Adrenal gland (tissue), 12 donors: Measurements from ENCODE around the gene COL6A1. TPM values are rescaled to one million over a fixed set of nuclear protein-coding genes. Genes with fewer than 3 reads are reported as not detected.
A peak's percentile ranks its signal among the peaks of the same experiment; 100 is the strongest.

ENCODE experiments used
- DNase-seq, 7 donors: peaks; one replicate each; pipeline ENCODE4 v3.0.0-alpha.2; 2019 to 2020
- H3K27ac ChIP-seq, 5 donors: fragments of 200-600 bp; sonication (generic) in 4 of 5; 1 replicate in 3 of 5; 2 replicates in 2 of 5; pipeline versions ENCODE4 v1.5.1 to v1.8.0; 2016 to 2020; ENCODE audit warnings: mild to moderate bottlenecking in 1 of 5
- H3K27me3 ChIP-seq: fragments of 200-600 bp; 2 replicates; pipeline ENCODE4 v1.8.0; 2021
- H3K36me3 ChIP-seq, 2 donors: fragments of 200-600 bp; replicated peaks in 1 of 2; 1 replicate in 1 of 2; 2 replicates in 1 of 2; pipeline versions ENCODE4 v1.5.1 to v1.8.0; 2018 to 2022
- H3K4me1 ChIP-seq, 2 donors: fragments of 200-600 bp; replicated peaks in 1 of 2; 1 replicate in 1 of 2; 2 replicates in 1 of 2; pipeline versions ENCODE4 v1.5.1 to v1.8.0; 2018 to 2021
- H3K4me3 ChIP-seq, 4 donors: fragments of 200-600 bp; sonication (generic) in 3 of 4; one replicate each; pipeline ENCODE4 v1.5.1; 2016 to 2018
- H3K9me3 ChIP-seq, 3 donors: fragments of 200-600 bp; sonication (generic) in 1 of 3; replicated peaks in 1 of 3; 1 replicate in 2 of 3; 2 replicates in 1 of 3; pipeline versions ENCODE4 v1.5.1 to v1.8.0; 2016 to 2021
- CTCF ChIP-seq, 6 experiments: fragments of 450-650 bp in 4 of 6; fragments of 200-600 bp in 2 of 6; sonication (generic) in 1 of 6; IDR thresholded peaks; 1 replicate in 5 of 6; 2 replicates in 1 of 6; pipeline versions ENCODE4 v1.5.1 to v1.8.0; 2016 to 2021; ENCODE audit warnings: antibody characterized with exemption in 6 of 6, mild to moderate bottlenecking in 2 of 6, moderate library complexity in 1 of 6
- POLR2A ChIP-seq, 2 donors: fragments of 450-650 bp; IDR thresholded peaks; one replicate each; pipeline ENCODE4 v1.6.1; 2017; ENCODE audit warnings: antibody characterized with exemption in 2 of 2, mild to moderate bottlenecking in 2 of 2, moderate library complexity in 1 of 2
- WGBS, 4 donors: extraction: QIAGEN DNeasy Blood & Tissue Kit in 2 of 4; methylation state at CpG; one replicate each; pipeline versions ENCODE4 v1.1.5 to v1.1.7; 2013 to 2017; 5-methylcytosine and 5-hydroxymethylcytosine counted together
- intact Hi-C, 2 donors: fragments of 100-400 bp; cut with DNase I; formaldehyde crosslinking; loops; one replicate each; pipeline versions ENCODE4 v1.14.1 to v1.15.0; 2022 to 2023
- polyA plus RNA-seq, 3 donors: library from polyadenylated mRNA; stranded (reverse); fragments of 200-250 nt in 2 of 3; fragments of 350-450 nt in 1 of 3; fragmentation: Illumina TruSeq in 1 of 3; extraction: RNeasy Lipid Tissue Mini Kit (QIAGEN cat#74804) in 1 of 3; gene quantifications; one replicate each; pipeline ENCODE4 v1.2.3, GENCODE V29; 2013 to 2014
- total RNA-seq, 9 donors: library from RNA; depleted of rRNA in 4 of 9; stranded (reverse); fragments of >200 nt in 4 of 9; fragments of 120-200 nt in 1 of 9; fragmentation: NEBNext Ultra II Directional in 1 of 9; extraction: Animal tissue kit (Norgen Biotek cat#: 25700) in 1 of 9; gene quantifications; one replicate each; pipeline versions ENCODE4 v1.1.0 to v1.2.4, GENCODE V29; 2013 to 2023
- donor health status: healthy with polysubstance abuse.
- donor health status: Bipolar disorder and iron deficiency.
- donor health status: DM: yes; HTN: yes; CAD: no.
- donor health status: DM: no; HTN: no; CAD: no.
- donor health status: DM: no; HTN: no; CAD: no.
- donor health status: DM: yes; HTN: yes; CAD: no.

COL6A1 gene
- total and polyA plus RNA-seq, 12 donors, result 22.3 to 490 (median 151) TPM

GRCh38 chr21:46052703-46053651 lies 71.4 kb downstream of the COL6A1 start:
- H3K27ac ChIP-seq, result no peak overlapping the region
- no peaks in the 10 kb centered on the region for H3K27me3 ChIP-seq
- no peaks in the 10 kb centered on the region for H3K36me3 ChIP-seq
- intact Hi-C loops, result no loop called here
- peaks cover 8 to 17% of the 10 kb centered on the region in 2 donors for H3K4me1 ChIP-seq
- H3K9me3 ChIP-seq, result no peaks in the 10 kb centered on the region
- WGBS, 4 donors, result 69 to 84% (median 78%) methylated on average over 27 to 31 of the region's 31 CpGs
- no peak for TF ChIP-seq POLR2A (IDR thresholded peaks at IDR 0.05)
- TF ChIP-seq CTCF (IDR thresholded peaks at IDR 0.05), result no peak
- DNase-seq, result peak in 1 of 7 donors; percentile 39
- H3K4me3 ChIP-seq, result no peak overlapping the region

- Histone ChIP-seq H3K9me3 (no peaks in the 10 kb centered on the region), H3K4me3 (no peak overlapping the region), H3K27ac (no peak overlapping the region), H3K36me3 (no peaks in the 10 kb centered on the region), H3K27me3 (no peaks in the 10 kb centered on the region), H3K4me1 (peaks cover 8 to 17% of the 10 kb centered on the region in 2 donors)
- intact Hi-C loops, result no loop called here
- no peak for DNase-seq
- WGBS, 4 donors, result 83 to 93% (median 89%) methylated on average over 10 of the region's 10 CpGs
- no peak for TF ChIP-seq CTCF (IDR thresholded peaks at IDR 0.05)
Observed at GRCh38 chr21:46054031-46054430, 72.5 kb downstream of the COL6A1 start.

- WGBS, 4 donors, result 56 to 75% (median 66%) methylated on average over 11 to 12 of the region's 12 CpGs
- H3K4me3 ChIP-seq, result no peak overlapping the region
- TF ChIP-seq CTCF (IDR thresholded peaks at IDR 0.05) (no peak), POLR2A (IDR thresholded peaks at IDR 0.05) (no peak)
- H3K36me3 ChIP-seq, result no peaks in the 10 kb centered on the region
- peaks cover 8 to 17% of the 10 kb centered on the region in 2 donors for H3K4me1 ChIP-seq
- intact Hi-C loops, result no loop called here
- DNase-seq, result peak in 1 of 7 donors; percentile 50
- no peaks in the 10 kb centered on the region for H3K27me3 ChIP-seq
- no peaks in the 10 kb centered on the region for H3K9me3 ChIP-seq
- peak overlapping the region in 1 of 5 donors; percentile 77 for H3K27ac ChIP-seq
Observed at GRCh38 chr21:46054451-46054881, 72.9 kb downstream of the COL6A1 start.

Other genes starting within 250 kb of the COL6A1 start
- 100 to 1,000 TPM in 7 of 9 donors, 10 to 100 TPM in 2; 39.5 to 335 (median 163) TPM for gene COL6A2, start 116.3 kb downstream of the COL6A1 start, total RNA-seq
- gene COL6A2, start 116.3 kb downstream of the COL6A1 start, polyA plus RNA-seq, result 100 to 1,000 TPM in 2 of 3 donors, 10 to 100 TPM in 1; 19.0 to 543 (median 246) TPM
- 1 to 10 TPM in 5 of 9 donors, under 1 TPM in 2, not detected in 2; 0.36 to 5.2 (median 1.8) TPM for gene FTCD, start 173.8 kb downstream of the COL6A1 start, total RNA-seq
- 10 to 100 TPM in 2 of 3 donors, under 1 TPM in 1; 0.20 to 16.8 (median 11.4) TPM for gene FTCD, start 173.8 kb downstream of the COL6A1 start, polyA plus RNA-seq
- 10 to 100 TPM in 8 of 9 donors, 1 to 10 TPM in 1; 8.4 to 58.5 (median 24.5) TPM for gene SPATC1L, start 202.7 kb downstream of the COL6A1 start, total RNA-seq
- gene SPATC1L, start 202.7 kb downstream of the COL6A1 start, polyA plus RNA-seq, result 10 to 100 TPM; 12.8 to 91.5 (median 51.5) TPM
- 100 to 1,000 TPM in 3 of 9 donors, 10 to 100 TPM in 6; 49.0 to 246 (median 85.2) TPM for gene LSS, start 247.0 kb downstream of the COL6A1 start, total RNA-seq
- 100 to 1,000 TPM in 1 of 3 donors, 10 to 100 TPM in 2; 46.3 to 132 (median 49.9) TPM for gene LSS, start 247.0 kb downstream of the COL6A1 start, polyA plus RNA-seq